HG03045 (cell line): Measurements from ENCODE around the gene DSE.

Experiments
- ATAC-seq: cut with Tn5 transposase; IDR thresholded peaks from one replicate; pipeline ENCODE4 v1.9.1; 2021; ENCODE audit warnings: mild to moderate bottlenecking, moderate library complexity; ENCODE audit not compliant: unreplicated experiment

DSE gene

GRCh38 chr6:116359835-116360234, 10.9 kb upstream of the DSE start:
- ATAC-seq, result no peak

DNA sequence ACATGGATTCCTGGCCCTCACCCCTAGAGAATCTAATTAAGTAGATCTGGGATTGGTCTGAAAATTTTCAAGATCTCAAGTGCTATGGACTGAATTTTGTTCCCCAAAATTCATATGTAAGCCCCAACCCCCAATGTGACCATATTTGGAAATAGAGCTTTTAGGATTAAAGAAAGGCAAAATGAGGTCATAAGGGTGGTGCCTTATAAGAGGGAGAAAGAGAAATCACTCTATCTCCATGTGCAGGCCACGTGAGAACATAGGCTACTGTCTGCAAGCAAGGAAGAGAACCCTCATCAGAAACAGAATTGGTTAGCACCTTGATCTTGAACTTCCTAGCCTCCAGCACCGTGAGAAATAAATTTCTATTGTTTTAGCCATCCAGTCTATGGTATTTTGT, 8.5 kb upstream of the DSE start:
- ATAC-seq, result no peak

- ATAC-seq, result no peak
Measured at GRCh38 chr6:116363759-116364158, 7.0 kb upstream of the DSE start.

- ATAC-seq, result no peak
Measured at GRCh38 chr6:116364321-116364720, 6.4 kb upstream of the DSE start.

- ATAC-seq, result no peak
Measured at GRCh38 chr6:116365743-116366142, 5.0 kb upstream of the DSE start.

GRCh38 chr6:116366740-116367275, 3.9 kb upstream of the DSE start:
- ATAC-seq, result no peak

DNA sequence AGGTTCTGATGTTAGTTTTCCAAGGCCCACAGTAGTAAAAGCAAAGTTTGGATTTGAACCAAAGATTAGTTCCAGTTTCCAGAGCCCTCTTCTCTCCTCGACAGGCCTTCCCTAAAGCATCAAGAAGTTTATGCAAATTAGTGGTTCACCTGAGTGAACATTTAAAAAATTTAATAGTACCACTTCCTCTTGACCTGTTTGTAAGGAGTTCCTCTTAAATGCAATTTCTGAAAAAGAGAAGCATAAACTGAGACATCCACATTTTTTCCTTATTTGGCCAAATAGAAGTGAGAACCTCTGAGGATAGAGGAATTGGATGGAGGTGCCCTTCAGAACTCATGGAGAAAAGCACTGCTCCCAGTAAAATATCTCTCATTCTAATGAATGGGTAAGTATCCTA, 1.2 kb upstream of the DSE start:
- no peak for ATAC-seq

DNA sequence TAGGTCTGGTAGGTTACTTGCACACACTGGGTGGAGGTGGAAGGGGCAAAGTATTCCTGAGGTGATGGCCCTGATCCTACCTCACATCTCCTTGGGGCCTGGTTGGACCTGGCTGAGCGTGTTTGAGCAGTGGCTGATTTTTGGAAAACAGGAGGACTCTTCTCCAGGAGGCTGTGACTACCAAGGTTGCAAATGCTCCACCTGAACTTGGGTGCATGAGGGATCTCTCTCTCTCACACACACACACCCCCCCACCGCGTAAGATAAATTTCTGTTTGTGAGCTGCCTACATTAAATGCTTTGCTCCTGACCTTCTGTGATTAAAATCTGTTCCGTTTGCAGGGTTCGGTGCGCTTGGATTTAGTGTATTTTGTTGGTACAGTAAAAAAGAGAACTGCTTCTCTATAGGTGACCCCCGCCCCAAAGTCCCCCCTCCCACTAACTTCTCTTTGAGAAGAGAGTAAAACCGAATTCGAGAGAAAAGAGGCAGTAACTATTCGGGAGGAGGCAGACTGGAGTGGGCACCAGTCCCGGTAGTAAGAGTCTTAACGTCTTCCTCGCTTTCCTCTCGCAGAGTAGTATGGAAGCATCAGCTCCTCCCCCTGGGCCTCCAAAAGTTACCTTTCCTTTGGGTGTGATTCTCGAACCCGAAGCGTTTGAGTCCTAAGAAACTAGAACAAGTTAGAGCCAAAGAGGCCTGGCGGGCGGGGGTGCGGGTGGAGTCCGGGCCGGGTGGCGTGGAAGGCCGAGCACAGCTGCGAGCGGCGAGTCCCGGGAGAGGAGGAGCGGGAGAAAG, 585 bp upstream of the DSE start:
- no peak for ATAC-seq

- peak; percentile 61 for ATAC-seq
Measured at GRCh38 chr6:116371120-116371917, 572 bp downstream of the DSE start.

- no peak for ATAC-seq
Measured at GRCh38 chr6:116371918-116372209, 1.1 kb downstream of the DSE start.

DNA sequence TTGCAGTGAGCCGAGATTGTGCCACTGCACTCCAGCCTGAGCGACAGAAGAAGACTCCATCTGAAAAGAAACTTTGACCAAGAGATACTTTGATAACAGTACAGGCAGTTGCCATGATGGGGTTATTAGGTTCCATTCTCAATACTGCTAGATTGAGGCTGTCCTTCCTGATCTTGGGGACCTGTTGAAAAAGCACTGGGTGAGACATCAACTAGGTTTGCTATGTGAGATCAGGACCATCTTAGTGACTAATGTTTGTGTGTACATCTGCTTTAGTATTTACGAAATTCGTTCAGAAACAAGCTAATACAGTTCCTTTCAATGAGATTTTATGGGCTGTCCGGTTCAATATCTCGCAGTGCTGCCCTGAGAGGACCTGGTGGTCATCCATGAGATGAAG, 2.6 kb downstream of the DSE start:
- ATAC-seq, result no peak

DNA sequence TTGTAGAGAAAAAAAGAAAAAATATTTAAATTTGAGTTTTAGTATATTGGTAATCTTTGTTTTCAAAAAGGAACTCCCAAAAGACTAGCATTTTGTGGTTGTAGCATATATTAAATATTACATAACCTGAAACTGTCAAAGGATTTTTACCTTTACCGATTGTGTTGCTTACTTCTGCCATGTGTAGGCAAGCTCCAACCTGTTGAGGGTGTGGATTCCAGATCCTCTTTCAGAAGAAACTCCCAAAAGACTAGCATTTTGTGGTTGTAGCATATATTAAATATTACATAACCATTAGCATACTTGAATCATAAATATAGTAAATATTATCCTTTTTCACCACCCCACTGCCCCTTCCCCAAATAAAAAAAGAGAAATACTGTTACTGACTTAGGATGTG, 3.2 kb downstream of the DSE start:
- no peak for ATAC-seq

GRCh38 chr6:116374586-116374985, 3.8 kb downstream of the DSE start:
- no peak for ATAC-seq

- no peak for ATAC-seq
Measured at GRCh38 chr6:116375262-116375661, 4.5 kb downstream of the DSE start.

GRCh38 chr6:116376149-116376548, 5.4 kb downstream of the DSE start:
- no peak for ATAC-seq

DNA sequence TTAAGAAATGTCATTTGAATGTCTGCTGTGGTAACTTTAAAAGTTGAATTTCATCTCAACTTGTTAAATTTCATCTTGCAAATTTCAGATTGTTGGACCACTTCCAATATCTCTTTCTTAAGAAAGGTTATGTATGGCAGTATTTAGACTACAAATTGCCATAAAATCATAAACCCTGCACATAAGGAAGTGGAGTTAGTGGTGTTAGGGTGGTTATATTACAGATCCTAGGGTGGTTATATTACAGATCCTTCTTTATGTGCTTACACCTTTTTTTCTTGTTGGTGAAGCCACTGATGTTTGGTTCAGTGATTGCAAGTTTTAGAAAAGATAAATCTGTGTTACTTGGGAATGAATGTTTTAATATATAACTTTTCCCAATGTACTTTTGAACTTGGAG, 9.0 kb downstream of the DSE start:
- no peak for ATAC-seq

- no peak for ATAC-seq
Measured at GRCh38 chr6:116380346-116380745, 9.6 kb downstream of the DSE start.

- no peak for ATAC-seq
Measured at GRCh38 chr6:116381000-116381399, 10.3 kb downstream of the DSE start.

GRCh38 chr6:116382587-116382986, 11.8 kb downstream of the DSE start:
- ATAC-seq, result no peak

DNA sequence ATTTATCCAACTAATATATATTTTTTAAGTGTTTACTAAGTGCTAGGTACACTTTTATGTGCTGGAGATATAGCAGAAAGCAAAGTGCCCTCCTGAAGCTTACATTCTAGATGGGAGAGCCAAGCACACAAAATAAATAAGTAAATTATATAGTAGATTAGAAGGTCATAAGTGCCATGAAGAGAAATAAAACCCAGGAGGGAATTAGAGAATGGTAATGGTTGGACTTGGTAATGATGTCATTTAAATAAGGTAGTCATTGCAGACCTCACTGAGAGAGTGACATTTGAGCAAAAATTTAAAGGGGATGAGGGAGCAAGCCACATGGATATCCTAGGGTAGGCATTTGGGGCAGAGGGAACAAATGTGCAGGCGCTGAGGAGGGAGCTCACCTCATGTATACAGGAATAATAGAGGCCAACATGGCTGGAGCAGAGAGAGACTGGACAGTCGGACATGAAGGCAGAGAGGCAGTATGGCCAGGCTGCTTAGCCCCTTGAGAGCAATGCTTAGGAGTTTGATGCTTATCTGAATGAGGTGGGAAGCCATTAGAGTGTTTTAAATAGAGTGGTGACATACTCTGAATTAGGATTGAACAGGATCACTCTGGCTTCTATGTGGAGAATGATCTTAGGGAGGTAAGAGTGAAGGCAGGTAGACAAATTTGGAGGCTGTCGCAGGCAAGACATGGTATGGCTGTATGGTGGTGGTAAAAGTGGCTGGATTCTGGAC, 14.1 kb downstream of the DSE start:
- no peak for ATAC-seq

GRCh38 chr6:116385459-116385802, 14.7 kb downstream of the DSE start:
- ATAC-seq, result no peak

DNA sequence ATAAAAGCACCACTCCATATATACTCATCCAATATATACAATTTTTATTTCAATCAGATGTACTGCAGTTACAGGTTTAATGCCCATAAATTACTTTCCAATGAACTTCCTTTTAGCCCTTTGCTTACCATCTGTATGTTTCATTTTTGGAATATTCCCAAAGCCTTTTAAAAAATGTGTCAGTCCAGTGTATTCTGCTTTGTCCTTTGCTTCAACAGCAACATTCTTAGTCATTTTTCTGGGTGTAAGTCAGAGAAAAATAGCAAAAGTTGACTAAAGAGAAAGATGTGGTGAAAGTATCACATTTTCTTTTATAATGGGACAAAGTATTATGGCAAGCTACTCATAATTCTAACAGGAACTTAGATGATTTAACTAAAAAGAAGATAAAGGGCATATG, 15.2 kb downstream of the DSE start:
- ATAC-seq, result no peak
